SHP77 treated with DMSO at 0.1 percent for 48 hours (cell line): ENCODE results near the gene SPP1.
A peak's percentile ranks its signal among the peaks of the same experiment; 100 is the strongest.
"Not testable (repeated sequence)": the region's sequence is repeated elsewhere in the genome, so short reads cannot be mapped to it uniquely, and the experiment has no call there.

ENCODE experiments used
- DNase-seq: peaks from one replicate; lab custom pipeline; 2025; lab: John Stamatoyannopoulos, UW

The SPP1 gene

GRCh38 chr4:87989765-87990164, 14.3 kb downstream of the SPP1 start:
- no peak for DNase-seq

- no peak for DNase-seq
Measured at GRCh38 chr4:87995435-87995834, 19.9 kb downstream of the SPP1 start.

DNA sequence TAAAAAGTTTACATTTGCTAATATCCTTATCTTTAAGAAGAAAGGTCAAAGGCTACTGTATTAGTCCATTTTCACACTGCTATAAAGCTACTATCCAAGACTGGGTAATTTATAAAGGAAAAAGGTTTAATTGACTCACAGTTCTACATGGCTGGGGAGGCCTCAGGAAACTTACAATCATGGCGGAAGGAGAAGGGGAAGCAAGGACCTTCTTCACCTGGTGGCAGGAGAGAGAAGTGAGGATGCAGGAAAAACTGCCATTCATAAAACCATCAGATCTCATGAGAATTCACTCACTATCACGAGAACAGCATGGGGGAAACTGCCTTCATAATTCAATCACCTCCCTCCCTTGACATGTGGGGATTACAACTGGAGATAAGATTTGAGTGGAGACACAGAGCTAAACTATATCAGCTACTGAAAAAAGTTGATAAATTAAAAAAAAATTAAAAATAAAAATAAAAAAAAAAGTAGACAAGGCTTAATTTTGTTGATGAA, 23.7 kb downstream of the SPP1 start:
- not testable (repeated sequence) for DNase-seq

DNA sequence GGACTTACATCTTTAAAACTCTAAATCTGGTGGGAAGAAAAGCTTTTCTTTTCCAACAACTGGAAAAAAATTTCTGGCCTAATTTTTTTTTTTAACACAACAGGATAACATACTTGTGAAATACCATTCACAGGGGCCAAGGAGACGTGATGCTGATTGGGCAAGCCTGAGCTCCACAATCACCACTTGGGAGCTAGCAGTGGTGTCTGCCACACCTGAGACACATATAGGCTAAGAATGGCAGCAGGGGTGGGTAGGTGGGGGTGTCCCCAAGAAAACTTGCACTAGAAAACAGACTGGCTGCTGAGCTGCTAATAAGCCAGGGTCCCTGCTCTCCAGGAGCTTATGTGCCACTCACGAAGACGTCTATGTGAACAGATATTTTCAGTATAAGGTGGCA, 26.4 kb downstream of the SPP1 start:
- DNase-seq: no peak

DNA sequence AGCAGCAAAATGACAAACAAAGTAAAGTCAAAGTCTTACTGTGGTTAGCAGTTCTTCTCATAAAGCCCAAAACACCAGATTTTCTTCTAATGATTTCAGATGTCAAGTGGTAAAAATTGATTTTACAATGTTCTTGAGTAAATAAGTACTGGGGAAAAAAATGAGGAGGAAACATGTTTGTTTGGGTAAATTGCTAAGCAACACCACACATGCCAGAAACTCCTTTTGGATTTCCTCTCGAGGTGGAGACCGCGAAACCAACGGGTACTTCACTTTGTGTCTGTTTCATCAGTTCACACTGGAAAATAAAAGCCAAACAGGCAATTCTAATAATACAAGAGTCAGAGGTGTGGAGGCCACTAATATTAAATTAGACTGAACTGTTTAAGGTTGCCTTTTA, 27.3 kb downstream of the SPP1 start:
- DNase-seq: no peak

DNA sequence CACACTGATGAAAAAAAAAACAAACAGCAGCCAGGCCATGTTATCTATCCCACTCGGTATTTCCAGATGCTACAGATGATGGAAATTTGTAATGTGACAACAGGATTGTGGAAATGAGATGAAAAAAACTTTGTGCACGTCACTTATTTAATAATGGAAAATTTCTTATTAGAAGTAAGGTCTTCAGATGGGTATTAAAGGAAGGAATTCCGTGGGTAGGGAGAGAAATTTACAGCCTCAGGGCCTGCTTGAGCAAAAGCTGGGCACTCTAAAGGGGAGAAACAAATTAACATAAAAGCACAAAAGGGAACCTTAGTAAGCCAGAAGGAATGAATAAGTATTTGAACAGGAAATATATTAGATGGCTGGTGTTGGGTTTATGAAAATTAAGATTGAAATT, 27.7 kb downstream of the SPP1 start:
- DNase-seq: no peak

DNA sequence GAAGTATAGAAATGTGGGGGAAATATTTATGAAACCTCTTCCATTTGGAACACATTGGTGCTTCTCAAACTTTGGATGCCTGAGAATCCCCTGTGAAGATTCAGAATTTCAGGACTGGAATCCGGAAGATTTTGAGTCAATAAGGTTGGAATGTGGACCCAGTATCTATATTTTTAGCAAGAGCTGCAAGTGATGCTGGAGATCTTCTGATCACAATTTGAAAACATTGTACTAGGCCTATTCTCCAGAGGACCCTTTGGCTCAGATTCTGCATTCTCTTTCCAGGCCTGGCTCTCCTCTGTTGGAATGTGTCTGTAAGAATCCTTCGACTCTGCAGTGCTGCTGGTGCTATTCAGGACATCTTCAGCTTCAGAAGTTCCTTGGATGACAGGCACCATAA, 29.6 kb downstream of the SPP1 start:
- no peak for DNase-seq

DNA sequence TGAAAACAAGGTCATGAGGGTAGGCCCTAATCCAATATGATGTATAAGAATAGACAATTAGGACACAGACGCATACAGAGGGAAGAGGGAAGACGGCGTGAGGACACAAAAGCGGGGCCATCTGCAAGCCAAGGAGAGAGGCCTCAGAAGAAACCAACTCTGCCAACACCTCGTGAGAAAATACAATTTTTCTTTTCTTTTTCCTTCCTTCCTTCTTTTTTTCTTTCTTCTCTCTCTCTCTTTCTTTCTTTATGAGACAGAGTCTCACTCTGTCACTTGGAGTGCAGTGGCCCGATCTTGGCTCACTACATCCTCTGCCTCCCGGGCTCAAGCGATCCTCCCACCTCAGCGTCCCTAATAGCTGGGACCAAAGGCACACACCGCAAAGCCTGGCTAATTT, 30.4 kb downstream of the SPP1 start:
- DNase-seq: no peak

GRCh38 chr4:88006956-88007303, 31.4 kb downstream of the SPP1 start:
- DNase-seq: no peak

DNA sequence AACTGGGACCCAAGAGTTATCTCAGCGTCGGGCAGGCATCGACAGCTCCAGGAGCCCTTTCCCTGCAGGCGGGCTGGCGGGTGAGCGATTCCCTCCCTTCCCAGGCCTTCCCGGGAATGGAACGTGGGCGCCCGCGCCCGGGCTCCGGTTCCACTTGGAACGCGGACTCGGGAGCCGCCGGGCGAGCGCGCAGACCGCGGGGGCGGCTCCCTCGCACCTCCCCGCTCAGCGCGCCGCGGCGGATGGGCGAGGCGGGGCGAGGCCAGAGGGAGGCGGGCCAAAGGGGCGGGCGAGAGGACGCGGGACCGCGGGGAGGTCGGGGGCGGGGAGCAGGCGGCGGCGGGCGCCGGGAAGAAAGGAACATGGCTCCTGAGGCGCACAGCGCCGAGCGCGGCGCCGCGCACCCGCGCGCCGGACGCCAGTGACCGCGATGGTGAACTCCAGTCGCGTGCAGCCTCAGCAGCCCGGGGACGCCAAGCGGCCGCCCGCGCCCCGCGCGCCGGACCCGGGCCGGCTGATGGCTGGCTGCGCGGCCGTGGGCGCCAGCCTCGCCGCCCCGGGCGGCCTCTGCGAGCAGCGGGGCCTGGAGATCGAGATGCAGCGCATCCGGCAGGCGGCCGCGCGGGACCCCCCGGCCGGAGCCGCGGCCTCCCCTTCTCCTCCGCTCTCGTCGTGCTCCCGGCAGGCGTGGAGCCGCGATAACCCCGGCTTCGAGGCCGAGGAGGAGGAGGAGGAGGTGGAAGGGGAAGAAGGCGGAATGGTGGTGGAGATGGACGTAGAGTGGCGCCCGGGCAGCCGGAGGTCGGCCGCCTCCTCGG, 32.0 kb downstream of the SPP1 start, which contains the start of gene PKD2:
PKD2 (plus strand) TSS at position 332 of the 818 bp plus-strand sequence; CDS start at position 431, 99 bp downstream.
- peak; percentile 23 for DNase-seq

GRCh38 chr4:88008122-88008742, 32.7 kb downstream of the SPP1 start:
- DNase-seq: peak; percentile 7

- no peak for DNase-seq
Measured at GRCh38 chr4:88008743-88009171, 33.2 kb downstream of the SPP1 start.

- DNase-seq: no peak
Measured at GRCh38 chr4:88009871-88010270, 34.4 kb downstream of the SPP1 start.

GRCh38 chr4:88010966-88011365, 35.5 kb downstream of the SPP1 start:
- DNase-seq: no peak

DNA sequence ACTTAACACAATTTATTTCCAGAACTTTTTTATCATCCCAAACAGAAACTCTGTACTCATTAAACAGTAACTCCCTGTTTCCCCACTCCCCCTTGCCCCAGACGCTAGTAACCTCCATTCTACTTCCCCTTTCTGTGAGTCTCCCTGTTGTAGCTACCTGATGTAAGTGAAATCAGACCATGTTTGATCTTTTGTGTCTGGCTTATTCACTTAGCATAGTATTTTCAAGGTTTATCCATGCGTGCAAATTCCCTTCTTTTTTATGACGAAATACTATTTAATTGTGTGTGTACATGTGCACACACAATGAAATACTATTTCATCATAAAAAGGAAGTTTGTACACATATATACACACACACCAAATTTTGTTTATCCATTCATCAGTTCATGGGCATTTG, 37.1 kb downstream of the SPP1 start:
- no peak for DNase-seq

DNA sequence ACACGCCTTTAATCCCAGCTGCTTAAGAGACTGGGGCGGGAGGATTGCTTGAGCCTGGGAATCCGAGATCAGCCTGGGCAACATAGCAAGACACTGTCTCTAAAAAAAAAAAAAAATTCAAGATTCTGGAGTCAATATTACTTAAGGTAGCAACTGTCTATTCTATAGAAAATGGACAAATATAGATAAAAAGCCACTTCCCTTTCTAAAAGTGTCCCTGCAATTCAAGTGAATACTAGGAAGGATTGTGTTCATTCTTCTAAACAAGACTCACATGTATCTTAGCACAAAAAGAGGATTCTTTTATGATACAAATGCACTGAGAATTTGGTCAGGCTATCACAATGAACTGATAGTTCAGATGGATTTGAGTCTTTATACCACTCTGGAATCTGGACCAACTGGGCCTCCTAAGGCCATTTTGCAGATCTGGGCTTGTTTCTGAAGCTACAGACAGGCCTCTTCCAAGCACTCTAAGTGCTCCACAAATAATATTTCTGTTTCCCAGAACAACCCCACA, 38.9 kb downstream of the SPP1 start:
- no peak for DNase-seq

DNA sequence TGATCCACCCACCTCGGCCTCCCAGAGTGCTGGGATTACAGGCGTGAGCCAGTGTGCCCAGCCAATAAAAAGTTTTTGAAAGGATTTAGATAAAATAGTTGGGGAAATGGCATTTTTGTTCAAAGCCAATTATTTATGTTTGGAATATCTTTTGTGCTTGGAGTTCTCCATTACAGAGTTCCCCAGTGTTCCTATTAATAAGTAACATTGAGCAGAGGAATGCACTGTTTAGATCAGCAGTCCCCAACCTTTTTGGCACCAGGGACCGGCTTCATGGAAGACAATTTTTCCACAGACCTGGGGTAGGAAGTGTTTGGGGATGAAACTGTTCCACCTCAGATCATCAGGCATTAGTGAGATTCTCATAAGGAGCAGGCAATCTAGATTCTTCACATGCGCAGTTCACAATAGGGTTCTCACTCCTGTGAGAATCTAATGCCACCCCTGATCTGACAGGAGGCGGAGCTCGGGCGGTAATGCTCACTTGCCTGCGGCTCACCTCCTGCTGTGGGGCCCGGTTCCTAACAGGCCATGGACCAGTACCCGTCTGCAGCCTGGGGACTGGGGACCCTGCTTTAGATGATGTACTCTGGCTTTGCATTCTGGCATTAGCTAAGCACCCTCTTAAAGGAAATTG, 40.3 kb downstream of the SPP1 start:
- DNase-seq: no peak

DNA sequence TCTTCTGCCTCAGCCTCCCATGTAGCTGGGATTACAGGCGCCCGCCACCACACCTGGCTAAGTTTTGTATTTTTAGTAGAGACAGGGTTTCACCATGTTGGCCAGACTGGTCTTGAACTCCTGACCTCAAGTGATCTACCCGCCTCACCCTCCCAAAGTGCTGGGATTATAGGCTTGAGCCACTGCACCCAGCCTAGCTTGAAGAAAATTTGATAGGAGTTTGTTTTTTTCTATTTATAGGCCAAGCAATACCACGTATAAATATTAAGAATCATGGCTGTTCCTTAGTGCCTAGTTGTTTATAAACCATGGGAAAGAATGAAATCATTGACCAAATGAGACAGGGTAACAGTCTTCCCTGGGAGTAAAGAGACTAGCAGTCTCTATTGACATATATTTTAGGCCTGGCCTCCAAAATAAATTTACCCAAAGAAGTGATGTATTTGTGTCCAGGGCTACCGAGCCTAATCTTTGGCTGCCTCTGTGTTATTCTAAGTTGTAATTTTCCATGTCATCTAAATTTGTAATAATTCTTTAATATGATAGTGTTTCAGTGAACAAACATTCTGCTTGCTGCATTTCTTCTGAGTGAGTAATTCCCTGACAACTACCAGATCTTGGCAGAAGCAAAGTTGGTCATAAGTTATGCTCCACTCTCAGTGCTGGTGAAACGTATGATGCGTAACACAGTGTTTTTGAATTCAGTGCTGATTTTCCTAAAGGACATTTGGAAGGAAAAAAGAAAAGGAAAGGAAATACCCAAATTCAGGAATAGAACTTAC, 42.2 kb downstream of the SPP1 start:
- no peak for DNase-seq

- DNase-seq: no peak
Measured at GRCh38 chr4:88018466-88018865, 43.0 kb downstream of the SPP1 start.

- no peak for DNase-seq
Measured at GRCh38 chr4:88021824-88022223, 46.3 kb downstream of the SPP1 start.

- no peak for DNase-seq
Measured at GRCh38 chr4:88022289-88022688, 46.8 kb downstream of the SPP1 start.
